ENCODE results near the gene PARP12.

PARP12 gene

DNA sequence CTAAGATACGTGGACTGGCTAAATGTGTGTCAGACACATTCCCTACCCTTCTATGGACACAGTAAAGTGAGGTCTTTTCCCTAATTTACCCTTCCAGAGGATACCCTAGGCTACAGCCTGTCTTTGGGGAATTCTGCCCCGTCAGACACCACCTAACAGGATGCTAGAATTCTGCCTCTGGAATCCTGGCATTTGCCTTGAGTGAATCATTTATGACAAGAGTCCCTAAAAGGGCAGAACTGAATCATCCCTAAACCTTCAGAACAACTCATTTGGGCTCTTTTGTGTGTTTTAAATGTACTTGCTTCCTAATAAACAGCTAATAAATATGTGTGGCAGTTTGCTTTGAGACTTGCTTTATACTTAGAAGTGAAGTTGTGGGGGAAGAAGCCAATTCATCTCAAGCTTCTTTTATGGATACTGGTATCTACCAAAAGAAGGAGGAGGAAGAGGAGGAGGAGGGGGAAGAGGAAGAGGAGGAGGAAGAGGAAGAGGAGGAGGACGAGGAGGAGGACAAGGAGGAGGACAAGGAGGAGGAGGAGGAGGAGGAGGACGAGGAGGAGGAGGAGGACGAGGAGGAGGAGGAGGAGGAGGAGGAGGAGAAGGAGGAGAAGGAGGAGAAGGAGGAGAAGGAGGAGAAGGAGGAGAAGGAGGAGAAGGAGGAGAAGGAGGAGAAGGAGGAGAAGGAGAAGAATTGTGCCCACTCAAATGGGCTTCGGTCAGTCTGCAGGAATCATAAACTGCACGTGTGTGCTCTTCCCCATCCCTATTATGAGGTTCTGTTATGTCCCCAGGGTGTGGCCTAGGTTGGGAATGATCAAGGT is 27.1 kb downstream of the PARP12 start:
- no peak for TF ChIP-seq CTCF (conservative IDR thresholded peaks at IDR 0.05; ENCODE audit: low read length)
- DNase-seq (ENCODE audit: low read depth) = peak; percentile 67
- H3K4me3 ChIP-seq (ENCODE audit: low read length) = no peak overlapping the region

GRCh38 chr7:140034421-140034820 is 28.3 kb downstream of the PARP12 start:
- no peak for TF ChIP-seq CTCF (conservative IDR thresholded peaks at IDR 0.05; ENCODE audit: low read length)
- H3K4me3 ChIP-seq (ENCODE audit: low read length) = no peak overlapping the region
- DNase-seq (ENCODE audit: low read depth) = no peak

- no peak for DNase-seq (ENCODE audit: low read depth)
- no peak for TF ChIP-seq CTCF (conservative IDR thresholded peaks at IDR 0.05; ENCODE audit: low read length)
- H3K4me3 ChIP-seq (ENCODE audit: low read length) = no peak overlapping the region
Measured at GRCh38 chr7:140033779-140034363, 28.9 kb downstream of the PARP12 start.

GRCh38 chr7:140033036-140033435 is 29.7 kb downstream of the PARP12 start:
- no peak overlapping the region for H3K4me3 ChIP-seq (ENCODE audit: low read length)
- DNase-seq (ENCODE audit: low read depth) = no peak
- no peak for TF ChIP-seq CTCF (conservative IDR thresholded peaks at IDR 0.05; ENCODE audit: low read length)

GRCh38 chr7:140031364-140031763 is 31.4 kb downstream of the PARP12 start:
- peak; percentile 48 for DNase-seq (ENCODE audit: low read depth)
- no peak overlapping the region for H3K4me3 ChIP-seq (ENCODE audit: low read length)
- TF ChIP-seq CTCF (conservative IDR thresholded peaks at IDR 0.05; ENCODE audit: low read length) = no peak

DNA sequence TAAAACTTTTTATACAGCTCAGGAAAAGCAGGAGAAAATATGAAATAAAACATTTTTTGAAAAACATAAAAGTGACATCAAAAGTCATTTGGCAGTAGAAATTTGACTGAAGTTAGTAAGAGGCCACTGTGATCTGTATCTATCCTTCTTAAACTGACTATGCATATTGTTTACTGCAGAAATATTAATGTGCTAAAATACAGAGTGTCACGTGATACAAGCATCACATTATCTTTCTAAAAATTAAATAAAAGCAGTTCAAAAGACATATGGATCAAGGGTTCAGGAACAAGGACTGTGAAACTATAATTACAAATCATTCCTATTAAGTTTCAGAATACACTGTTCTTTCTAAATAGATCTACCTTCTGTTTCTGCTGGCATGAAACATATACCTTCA is 33.7 kb downstream of the PARP12 start:
- TF ChIP-seq CTCF (conservative IDR thresholded peaks at IDR 0.05; ENCODE audit: low read length) = no peak
- DNase-seq (ENCODE audit: low read depth) = no peak
- no peak overlapping the region for H3K4me3 ChIP-seq (ENCODE audit: low read length)

GRCh38 chr7:140028311-140028710 is 34.4 kb downstream of the PARP12 start:
- no peak for TF ChIP-seq CTCF (conservative IDR thresholded peaks at IDR 0.05; ENCODE audit: low read length)
- no peak for DNase-seq (ENCODE audit: low read depth)
- H3K4me3 ChIP-seq (ENCODE audit: low read length) = no peak overlapping the region

Measured in AG10803 (cell line).